LNCaP clone FGC (cell line): ENCODE data around the gene CPN2.

Source experiments
- DNase-seq: peaks from one replicate; pipeline ENCODE4 v3.0.0-alpha.2; 2011; ENCODE audit warnings: low read depth
- H3K4me3 ChIP-seq: 2 replicates; pipeline ENCODE4 v1.5.1; 2011; ENCODE audit warnings: mild to moderate bottlenecking, low read depth, low read length, control low read depth
- TF ChIP-seq, protein P1 (sequence below): IDR thresholded peaks from 2 replicates; pipeline ENCODE4 v1.5.1; 2012; ENCODE audit warnings: mild to moderate bottlenecking; ENCODE audit not compliant: control insufficient read depth, insufficient read depth; ENCODE audit errors: extremely low read depth

CPN2 gene, protein sequence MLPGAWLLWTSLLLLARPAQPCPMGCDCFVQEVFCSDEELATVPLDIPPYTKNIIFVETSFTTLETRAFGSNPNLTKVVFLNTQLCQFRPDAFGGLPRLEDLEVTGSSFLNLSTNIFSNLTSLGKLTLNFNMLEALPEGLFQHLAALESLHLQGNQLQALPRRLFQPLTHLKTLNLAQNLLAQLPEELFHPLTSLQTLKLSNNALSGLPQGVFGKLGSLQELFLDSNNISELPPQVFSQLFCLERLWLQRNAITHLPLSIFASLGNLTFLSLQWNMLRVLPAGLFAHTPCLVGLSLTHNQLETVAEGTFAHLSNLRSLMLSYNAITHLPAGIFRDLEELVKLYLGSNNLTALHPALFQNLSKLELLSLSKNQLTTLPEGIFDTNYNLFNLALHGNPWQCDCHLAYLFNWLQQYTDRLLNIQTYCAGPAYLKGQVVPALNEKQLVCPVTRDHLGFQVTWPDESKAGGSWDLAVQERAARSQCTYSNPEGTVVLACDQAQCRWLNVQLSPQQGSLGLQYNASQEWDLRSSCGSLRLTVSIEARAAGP

DNA sequence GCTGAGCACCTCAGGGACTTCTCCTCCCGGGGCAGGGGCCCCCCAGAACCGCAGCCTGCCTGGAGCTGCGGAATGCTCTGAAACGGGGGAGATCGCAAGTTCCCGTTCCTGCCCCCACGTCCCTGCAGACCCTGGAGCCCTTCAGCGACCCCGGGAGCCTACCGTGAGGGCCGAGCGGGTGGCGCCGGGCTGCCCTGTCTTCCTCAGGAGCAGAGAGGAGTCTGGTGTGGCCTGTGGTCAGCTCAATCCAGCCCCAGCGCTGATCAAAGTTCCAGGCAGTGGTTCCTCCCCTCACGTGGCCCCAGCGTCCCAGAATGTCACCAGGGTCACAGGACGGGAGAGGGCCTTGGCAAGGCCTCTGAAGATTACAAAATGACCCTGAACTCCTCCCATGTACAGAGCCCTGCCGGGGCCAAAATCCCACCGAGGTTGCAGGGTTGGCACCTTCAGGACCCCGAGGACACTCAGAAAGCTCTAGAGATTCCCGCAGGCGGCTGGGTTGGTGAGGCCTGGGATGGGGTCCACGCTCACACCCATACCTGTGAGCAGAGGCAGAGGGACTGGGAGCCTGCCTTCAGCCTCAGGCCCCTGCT lies at the start of gene CPN2:
Gene CPN2, minus strand, starts transcription at position 249 of the 593 bp plus-strand sequence. CDS start 8,626 bp downstream, outside the sequence.
- DNase-seq = no peak
- no peak within 1 kb of the TSS for H3K4me3 ChIP-seq
- TF ChIP-seq, protein P1, sequence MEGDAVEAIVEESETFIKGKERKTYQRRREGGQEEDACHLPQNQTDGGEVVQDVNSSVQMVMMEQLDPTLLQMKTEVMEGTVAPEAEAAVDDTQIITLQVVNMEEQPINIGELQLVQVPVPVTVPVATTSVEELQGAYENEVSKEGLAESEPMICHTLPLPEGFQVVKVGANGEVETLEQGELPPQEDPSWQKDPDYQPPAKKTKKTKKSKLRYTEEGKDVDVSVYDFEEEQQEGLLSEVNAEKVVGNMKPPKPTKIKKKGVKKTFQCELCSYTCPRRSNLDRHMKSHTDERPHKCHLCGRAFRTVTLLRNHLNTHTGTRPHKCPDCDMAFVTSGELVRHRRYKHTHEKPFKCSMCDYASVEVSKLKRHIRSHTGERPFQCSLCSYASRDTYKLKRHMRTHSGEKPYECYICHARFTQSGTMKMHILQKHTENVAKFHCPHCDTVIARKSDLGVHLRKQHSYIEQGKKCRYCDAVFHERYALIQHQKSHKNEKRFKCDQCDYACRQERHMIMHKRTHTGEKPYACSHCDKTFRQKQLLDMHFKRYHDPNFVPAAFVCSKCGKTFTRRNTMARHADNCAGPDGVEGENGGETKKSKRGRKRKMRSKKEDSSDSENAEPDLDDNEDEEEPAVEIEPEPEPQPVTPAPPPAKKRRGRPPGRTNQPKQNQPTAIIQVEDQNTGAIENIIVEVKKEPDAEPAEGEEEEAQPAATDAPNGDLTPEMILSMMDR = no peak

DNA sequence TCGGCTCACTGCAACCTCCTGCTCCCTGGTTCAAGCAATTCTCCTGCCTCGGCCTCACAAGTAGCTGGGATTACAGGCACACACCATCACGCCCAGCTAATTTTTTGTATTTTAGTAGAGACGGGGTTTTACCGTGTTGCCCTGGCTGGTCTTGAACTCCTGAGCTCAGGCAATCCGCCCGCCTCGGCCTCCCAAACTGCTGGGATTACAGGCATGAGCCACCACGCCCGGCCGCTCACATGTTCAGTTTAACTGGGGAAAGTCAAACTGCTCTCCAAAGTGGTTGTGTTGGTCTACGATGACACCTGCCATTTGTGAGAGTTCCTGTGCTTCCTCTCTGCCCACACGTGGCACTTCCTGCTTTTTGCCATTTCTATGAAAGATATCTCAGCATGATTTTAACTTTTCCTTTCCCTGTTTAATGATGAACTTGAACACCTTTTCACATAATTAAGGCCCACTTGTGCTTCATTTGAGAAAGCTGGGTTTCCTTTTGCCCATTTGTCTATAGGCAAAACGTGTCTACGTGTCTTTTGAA lies 48.8 kb upstream of the CPN2 start:
- DNase-seq = no peak
- TF ChIP-seq, protein P1 = no peak
- no peak overlapping the region for H3K4me3 ChIP-seq

DNA sequence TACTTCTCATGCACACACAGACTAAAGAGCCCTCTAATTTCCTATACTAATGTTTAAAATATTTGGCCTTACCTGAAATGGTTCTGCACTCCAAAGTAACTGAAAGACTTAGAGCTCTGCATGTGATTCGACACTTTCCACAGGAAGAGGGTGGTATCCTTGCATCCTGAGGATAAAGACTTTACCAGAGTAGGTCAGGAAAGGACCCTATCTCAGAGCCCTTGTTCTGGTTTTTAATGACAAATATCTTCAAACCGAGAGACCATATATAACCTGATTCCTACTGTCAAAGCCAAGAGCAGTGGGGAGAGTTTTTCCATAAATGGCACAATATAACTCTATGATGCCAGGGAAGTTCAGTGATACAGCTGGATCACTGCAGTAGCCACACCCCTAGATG lies 48.0 kb upstream of the CPN2 start, which contains the start of gene GP5:
Gene GP5, minus strand, starts transcription at position 101 of the 400 bp plus-strand sequence. CDS start 984 bp downstream, outside the sequence.
- H3K4me3 ChIP-seq = no peak within 1 kb of the TSS

DNA sequence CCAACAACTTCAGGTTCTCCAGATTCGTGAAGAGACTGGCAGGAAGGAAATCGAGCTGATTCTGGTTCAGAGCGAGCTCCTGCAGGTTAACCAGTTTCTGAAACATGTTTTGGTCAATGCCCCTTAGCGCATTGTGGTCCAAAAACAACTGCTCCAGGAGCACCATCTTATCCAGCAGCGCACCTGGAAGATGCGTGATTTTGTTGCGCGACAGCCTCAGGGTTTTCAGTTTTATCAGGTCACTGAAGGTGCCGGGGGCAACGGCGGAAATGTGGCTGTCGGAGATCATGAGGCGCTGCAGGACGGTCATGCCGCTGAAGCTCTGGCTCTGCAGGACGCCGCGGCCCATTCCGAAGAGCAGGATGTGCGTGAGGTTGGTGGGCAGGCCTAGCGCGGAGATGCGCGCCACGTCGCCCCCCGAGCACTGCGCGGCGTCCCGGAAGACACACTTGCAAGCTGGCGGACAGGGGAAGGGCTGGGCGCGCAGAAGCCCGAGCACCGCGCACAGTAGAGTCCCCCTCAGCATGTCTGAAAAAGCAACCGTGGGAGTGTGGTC lies 46.7 kb upstream of the CPN2 start:
- TF ChIP-seq, protein P1 = no peak
- DNase-seq = no peak
- H3K4me3 ChIP-seq = no peak overlapping the region

More for the DNA sequence above, 48.0 kb upstream of the CPN2 start, which contains the start of gene GP5:
- no peak for DNase-seq
- TF ChIP-seq, protein P1 = no peak

DNA sequence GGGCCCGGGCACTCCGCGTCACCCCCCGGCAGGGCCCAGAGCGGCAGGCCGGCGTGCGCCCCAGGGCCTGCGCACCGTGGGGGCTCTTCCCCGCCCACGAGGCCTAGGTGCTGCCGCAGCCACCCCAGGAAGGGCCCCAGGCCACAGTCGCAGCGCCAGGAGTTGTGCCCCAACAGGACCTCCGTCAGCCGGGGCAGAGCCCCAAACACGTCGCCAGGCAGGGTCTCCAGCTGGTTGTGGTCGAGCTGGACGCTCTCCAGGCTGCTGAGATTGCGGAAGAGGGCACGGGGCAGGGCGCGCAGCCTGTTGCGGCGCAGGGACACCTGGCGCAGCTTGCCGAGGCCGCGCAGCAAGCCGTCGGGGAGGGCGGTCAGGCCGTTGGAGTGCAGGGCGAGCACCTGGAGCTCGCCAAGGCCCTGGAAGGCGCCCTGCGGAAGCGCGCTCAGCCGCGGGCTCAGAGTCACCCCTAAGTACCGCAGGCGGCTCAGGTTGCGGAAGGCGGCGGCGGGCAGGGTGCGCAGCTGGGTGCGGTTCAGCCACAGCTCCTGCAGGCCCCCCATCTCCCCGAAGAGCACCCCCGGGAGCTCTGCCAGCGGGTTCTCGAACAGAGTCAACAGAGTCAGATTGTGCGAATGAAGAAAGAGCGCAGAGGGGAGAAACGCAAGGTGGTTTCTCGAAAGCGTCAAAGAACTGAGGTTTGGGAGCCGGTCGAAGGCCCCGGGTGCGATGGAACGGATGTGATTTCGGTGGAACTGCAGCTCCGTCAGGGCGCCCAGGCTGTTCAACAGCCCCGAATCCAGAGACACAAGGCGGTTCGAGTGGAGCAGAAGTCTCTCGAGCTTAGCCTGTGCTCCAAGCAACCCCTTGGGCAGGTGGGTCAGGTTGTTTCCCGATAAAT lies 46.0 kb upstream of the CPN2 start:
- H3K4me3 ChIP-seq = no peak overlapping the region
- DNase-seq = no peak
- TF ChIP-seq, protein P1 = no peak

DNA sequence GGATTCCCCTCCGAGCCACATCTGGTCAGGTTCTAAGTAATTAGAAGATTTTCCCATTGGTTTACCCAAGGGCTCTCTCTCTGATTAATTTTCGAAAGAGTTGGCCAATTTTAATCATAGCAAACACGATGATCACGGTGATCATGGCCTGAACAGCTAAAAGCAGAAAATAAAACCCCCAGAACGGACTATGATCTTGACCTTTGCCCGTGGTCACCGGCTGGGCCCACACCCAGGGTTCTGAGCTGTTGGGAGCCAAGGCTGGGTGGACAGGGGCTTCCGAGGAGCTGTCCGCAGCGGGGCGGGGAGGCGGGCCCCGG lies 45.4 kb upstream of the CPN2 start:
- no peak overlapping the region for H3K4me3 ChIP-seq

More for the DNA sequence above, 45.4 kb upstream of the CPN2 start:
- no peak for DNase-seq
- TF ChIP-seq, protein P1 = no peak
